WTC11 (cell line): ENCODE results near the gene CBFA2T3. TPM values are rescaled to one million over a fixed set of nuclear protein-coding genes. Genes with fewer than 3 reads are reported as not detected.

Experiments used
- ATAC-seq: fragments of 200-7000 bp; cut with Tn5 transposase; 2 replicates; pipeline ENCODE4 v1.10.0; 2021; ENCODE audit warnings: mild to moderate bottlenecking, moderate library complexity
- CTCF ChIA-PET: fragments of 300-600 bp; sonication (Branson Sonifier 250); formaldehyde crosslinking; loops from one replicate; lab custom pipeline; 2021; ENCODE audit warnings: antibody characterized with exemption; lab: Charles Lee
- POLR2A ChIA-PET: fragments of 350-600 bp; sonication (Branson Sonifier 250); formaldehyde crosslinking; loops from one replicate; lab custom pipeline; 2021; ENCODE audit warnings: antibody characterized with exemption; lab: Charles Lee
- DNase-seq: peaks from one replicate; pipeline ENCODE4 v3.0.0; 2021; ENCODE audit warnings: low spot score
- H3K27ac Mint-ChIP-seq: 2 replicates; pipeline ENCODE4 v1.8.0; 2021; ENCODE audit warnings: mixed read lengths
- H3K27me3 Mint-ChIP-seq: 2 replicates; pipeline ENCODE4 v1.8.0; 2021; ENCODE audit warnings: low read depth, mild to moderate bottlenecking, moderate library complexity, mixed read lengths
- H3K36me3 Mint-ChIP-seq: 2 replicates; pipeline ENCODE4 v1.8.0; 2021; ENCODE audit warnings: mixed read lengths
- H3K4me1 Mint-ChIP-seq: 2 replicates; pipeline ENCODE4 v1.8.0; 2022; ENCODE audit warnings: mixed read lengths
- H3K4me3 Mint-ChIP-seq: 2 replicates; pipeline ENCODE4 v1.8.0; 2021; ENCODE audit warnings: mild to moderate bottlenecking, moderate library complexity, mixed read lengths
- H3K9me3 Mint-ChIP-seq: 2 replicates; pipeline ENCODE4 v1.8.0; 2021; ENCODE audit warnings: mixed read lengths
- ATF6 ChIP-seq: sonication (generic); formaldehyde crosslinking; IDR thresholded peaks from 2 replicates; pipeline ENCODE4 v1.8.1; 2023; ENCODE audit warnings: mild to moderate bottlenecking, missing genetic modification reagents
- ERG ChIP-seq: fragments of 250-450 bp; sonication (Bioruptor Pico); IDR thresholded peaks from 2 replicates; pipeline ENCODE4 v1.8.0; 2021; ENCODE audit warnings: mild to moderate bottlenecking
- ESRRA ChIP-seq: sonication (generic); formaldehyde crosslinking; IDR thresholded peaks from 2 replicates; pipeline ENCODE4 v1.8.1; 2022; ENCODE audit warnings: mild to moderate bottlenecking, missing genetic modification reagents, borderline replicate concordance
- FOXK1 ChIP-seq: sonication (generic); formaldehyde crosslinking; IDR thresholded peaks from 2 replicates; pipeline ENCODE4 v1.8.0; 2022; ENCODE audit warnings: mild to moderate bottlenecking, moderate library complexity, missing genetic modification reagents
- GRHL2 ChIP-seq: fragments of 250-450 bp; sonication (Bioruptor Pico); IDR thresholded peaks from 2 replicates; pipeline ENCODE4 v1.8.0; 2022; ENCODE audit warnings: mild to moderate bottlenecking, moderate library complexity; ENCODE audit not compliant: insufficient replicate concordance, severe bottlenecking
- TEAD1 ChIP-seq: sonication (generic); formaldehyde crosslinking; IDR thresholded peaks from 2 replicates; pipeline ENCODE4 v1.8.0; 2022; ENCODE audit warnings: mild to moderate bottlenecking, missing genetic modification reagents
- ZNF281 ChIP-seq: sonication (generic); formaldehyde crosslinking; IDR thresholded peaks from 2 replicates; pipeline ENCODE4 v1.8.0; 2023; ENCODE audit warnings: mild to moderate bottlenecking, missing genetic modification reagents
- total RNA-seq: library from RNA; stranded (reverse); gene quantifications from 3 replicates; pipeline ENCODE4 v1.2.3, GENCODE V29; 2021

Gene CBFA2T3
- total RNA-seq, 1 experiment from 2014 or later: 2.6 TPM

- Mint-ChIP-seq H3K27ac (no peak overlapping the region), H3K4me3 (no peak overlapping the region), H3K36me3 (peaks cover 11% of the 10 kb centered on the region), H3K4me1 (peaks cover 25% of the 10 kb centered on the region), H3K27me3 (peaks cover 22% of the 10 kb centered on the region), H3K9me3 (peaks cover 20% of the 10 kb centered on the region)
- POLR2A ChIA-PET: interaction anchor here (0.6 kb wide), 1 partner anchor 632 kb away, joined by 5 read pairs; no protein-coding TSS in a partner anchor
- DNase-seq (no peak), ATAC-seq (no peak)
- TF ChIP-seq ERG (CRISPR knock-in tag) (no peak), FOXK1 (CRISPR knock-in tag) (no peak)
- CTCF ChIA-PET: interaction anchor here (0.6 to 1.1 kb wide), 2 partner anchors 53 to 251 kb away, joined by 3 read pairs; no protein-coding TSS in a partner anchor
Observed at GRCh38 chr16:88995746-88996535, 18.9 kb upstream of the CBFA2T3 start.

- no peak for ATAC-seq
- no peak for TF ChIP-seq ZNF281 (CRISPR knock-in tag)
- peak overlapping the region; percentile 43; the same call in 1 of the 2 replicates for H3K27ac Mint-ChIP-seq
Observed at GRCh38 chr16:88995194-88995593, 18.2 kb upstream of the CBFA2T3 start.

GRCh38 chr16:88994695-88995094 lies 17.7 kb upstream of the CBFA2T3 start:
- POLR2A ChIA-PET: no interaction called here
- H3K9me3 Mint-ChIP-seq: peaks cover 17% of the 10 kb centered on the region
- CTCF ChIA-PET: no interaction called here
- H3K36me3 Mint-ChIP-seq: peaks cover 11% of the 10 kb centered on the region
- H3K27ac Mint-ChIP-seq: no peak overlapping the region
- no peak for TF ChIP-seq ATF6
- TF ChIP-seq ESRRA (CRISPR knock-in tag): no peak
- no peak for TF ChIP-seq ZNF281 (CRISPR knock-in tag)
- no peak for TF ChIP-seq GRHL2 (CRISPR knock-in tag)
- no peak for TF ChIP-seq TEAD1
- DNase-seq (no peak), ATAC-seq (no peak)
- peaks cover 9% of the 10 kb centered on the region for H3K27me3 Mint-ChIP-seq
- H3K4me3 Mint-ChIP-seq: no peak overlapping the region
- H3K4me1 Mint-ChIP-seq: peaks cover 17% of the 10 kb centered on the region

More at GRCh38 chr16:88995194-88995593, 18.2 kb upstream of the CBFA2T3 start:
- H3K9me3 Mint-ChIP-seq: peaks cover 17% of the 10 kb centered on the region
- H3K27me3 Mint-ChIP-seq: peaks cover 14% of the 10 kb centered on the region
- no peak overlapping the region for H3K4me3 Mint-ChIP-seq
- peaks cover 22% of the 10 kb centered on the region for H3K4me1 Mint-ChIP-seq
- peaks cover 11% of the 10 kb centered on the region for H3K36me3 Mint-ChIP-seq
- ChIA-PET POLR2A (no interaction called here), CTCF (no interaction called here)
- DNase-seq: no peak
